MCF 10A (cell line): ENCODE results near the gene TSPYL1. TPM values are rescaled to one million over a fixed set of nuclear protein-coding genes. Genes with fewer than 3 reads are reported as not detected.

Experiments
- BruUV-seq: library from RNA; stranded (reverse); fragments of 400-500 nt; replicated peaks from 2 replicates; lab custom pipeline; 2021; lab: Mats Ljungman, UMichigan
- CTCF ChIA-PET: fragments of 300-600 bp; sonication (Branson Sonifier 250); formaldehyde crosslinking; extraction: SDS; loops from one replicate; lab custom pipeline; 2021; ENCODE audit warnings: antibody characterized with exemption, inconsistent platforms; lab: Yijun Ruan, JAX
- POLR2A ChIA-PET: fragments of 300-600, 350-650 bp; sonication (Branson Sonifier 250); formaldehyde crosslinking; extraction: SDS; loops from one replicate; lab custom pipeline; 2020; ENCODE audit warnings: antibody characterized with exemption, inconsistent platforms; lab: Yijun Ruan, JAX
- DNase-seq: peaks from one replicate; pipeline ENCODE4 v3.0.0-alpha.2; 2018; ENCODE audit not compliant: unreplicated experiment
- H3K27ac Mint-ChIP-seq: one replicate; pipeline ENCODE4 v1.8.0; 2022; ENCODE audit warnings: mild to moderate bottlenecking, low read depth, mixed read lengths; ENCODE audit not compliant: unreplicated experiment
- H3K27me3 Mint-ChIP-seq: one replicate; pipeline ENCODE4 v1.8.0; 2022; ENCODE audit warnings: mixed read lengths; ENCODE audit not compliant: insufficient read depth, unreplicated experiment
- H3K36me3 Mint-ChIP-seq: one replicate; pipeline ENCODE4 v1.8.0; 2022; ENCODE audit warnings: mild to moderate bottlenecking, moderate library complexity, mixed read lengths; ENCODE audit not compliant: insufficient read depth, unreplicated experiment
- H3K4me1 Mint-ChIP-seq: one replicate; pipeline ENCODE4 v1.8.0; 2022; ENCODE audit warnings: mixed read lengths; ENCODE audit not compliant: insufficient read depth, unreplicated experiment
- H3K4me3 Mint-ChIP-seq: one replicate; pipeline ENCODE4 v1.8.0; 2022; ENCODE audit warnings: mild to moderate bottlenecking, moderate library complexity, mixed read lengths; ENCODE audit not compliant: unreplicated experiment
- H3K9me3 Mint-ChIP-seq: one replicate; pipeline ENCODE4 v1.8.0; 2022; ENCODE audit warnings: mixed read lengths; ENCODE audit not compliant: unreplicated experiment
- intact Hi-C: fragments of 100-400 bp; cut with micrococcal nuclease; formaldehyde crosslinking; loops from 2 replicates; pipeline ENCODE4 v1.14.1; 2022
- total RNA-seq: library from RNA; stranded (reverse); gene quantifications from 2 replicates; pipeline ENCODE4 v1.2.3, GENCODE V29; 2022
- TF ChIP-seq, protein P1 (sequence below): fragments of 200-600 bp; IDR thresholded peaks from one replicate; pipeline ENCODE4 v1.8.0; 2022; ENCODE audit warnings: antibody characterized with exemption, mild to moderate bottlenecking; ENCODE audit not compliant: unreplicated experiment

TSPYL1 gene
- total RNA-seq, 1 experiment from 2014 or later: 67.4 TPM

DNA sequence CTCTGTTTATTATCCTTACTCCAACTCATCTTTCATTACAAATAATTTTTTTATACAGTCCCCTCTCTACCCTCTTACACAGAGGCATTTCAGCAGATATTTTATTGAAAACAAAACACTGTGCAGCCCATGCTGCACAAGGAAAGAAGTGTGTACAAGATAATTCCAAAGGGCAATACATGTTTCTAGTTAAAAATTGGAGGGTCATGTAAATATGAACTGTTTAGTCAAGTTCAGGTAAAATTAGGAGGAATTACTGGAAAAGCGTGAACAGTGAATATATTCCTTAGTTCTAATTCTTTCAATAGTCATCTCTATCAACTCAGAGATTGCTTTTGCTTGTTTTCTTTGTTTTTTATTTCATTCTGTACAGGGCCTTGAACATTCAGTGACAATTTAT, 27.9 kb upstream of the TSPYL1 start:
- Mint-ChIP-seq H3K27me3 (no peaks in the 10 kb centered on the region), H3K27ac (no peak overlapping the region), H3K4me1 (no peaks in the 10 kb centered on the region), H3K9me3 (no peaks in the 10 kb centered on the region), H3K4me3 (no peak overlapping the region), H3K36me3 (peaks cover 7% of the 10 kb centered on the region)
- DNase-seq: no peak
- ChIA-PET CTCF (interaction anchor here (1.2 kb wide), 1 partner anchor 20 kb away, joined by 5 read pairs; no protein-coding TSS in a partner anchor), POLR2A (interaction anchor here (0.6 kb wide), 1 partner anchor 129 kb away, joined by 3 read pairs; no protein-coding TSS in a partner anchor)
- BruUV-seq: no TSS peak
- intact Hi-C loops: no loop called here
- TF ChIP-seq, protein P1, sequence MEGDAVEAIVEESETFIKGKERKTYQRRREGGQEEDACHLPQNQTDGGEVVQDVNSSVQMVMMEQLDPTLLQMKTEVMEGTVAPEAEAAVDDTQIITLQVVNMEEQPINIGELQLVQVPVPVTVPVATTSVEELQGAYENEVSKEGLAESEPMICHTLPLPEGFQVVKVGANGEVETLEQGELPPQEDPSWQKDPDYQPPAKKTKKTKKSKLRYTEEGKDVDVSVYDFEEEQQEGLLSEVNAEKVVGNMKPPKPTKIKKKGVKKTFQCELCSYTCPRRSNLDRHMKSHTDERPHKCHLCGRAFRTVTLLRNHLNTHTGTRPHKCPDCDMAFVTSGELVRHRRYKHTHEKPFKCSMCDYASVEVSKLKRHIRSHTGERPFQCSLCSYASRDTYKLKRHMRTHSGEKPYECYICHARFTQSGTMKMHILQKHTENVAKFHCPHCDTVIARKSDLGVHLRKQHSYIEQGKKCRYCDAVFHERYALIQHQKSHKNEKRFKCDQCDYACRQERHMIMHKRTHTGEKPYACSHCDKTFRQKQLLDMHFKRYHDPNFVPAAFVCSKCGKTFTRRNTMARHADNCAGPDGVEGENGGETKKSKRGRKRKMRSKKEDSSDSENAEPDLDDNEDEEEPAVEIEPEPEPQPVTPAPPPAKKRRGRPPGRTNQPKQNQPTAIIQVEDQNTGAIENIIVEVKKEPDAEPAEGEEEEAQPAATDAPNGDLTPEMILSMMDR: no peak

DNA sequence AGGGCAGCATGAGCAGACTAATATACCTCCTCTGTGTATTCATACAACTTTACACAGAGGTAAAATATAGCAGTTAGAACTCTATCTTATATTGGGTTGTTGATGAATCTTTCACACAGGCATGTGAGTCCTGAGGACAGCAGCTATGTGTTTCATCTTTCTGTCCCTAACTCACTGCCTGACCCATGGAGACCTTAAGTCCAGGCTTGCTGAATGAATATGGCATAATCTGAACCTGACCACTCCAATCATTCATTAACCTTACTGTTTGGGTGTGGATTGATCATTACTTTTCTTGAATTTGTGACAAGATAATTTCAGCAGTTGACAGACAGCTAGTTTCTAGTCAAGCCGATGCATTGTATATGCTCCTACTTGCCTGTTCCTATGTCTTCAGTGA, 27.3 kb upstream of the TSPYL1 start:
- intact Hi-C loops: no loop called here
- no TSS peak for BruUV-seq
- Mint-ChIP-seq H3K36me3 (peaks cover 7% of the 10 kb centered on the region), H3K27me3 (no peaks in the 10 kb centered on the region), H3K9me3 (no peaks in the 10 kb centered on the region), H3K4me3 (no peak overlapping the region), H3K4me1 (no peaks in the 10 kb centered on the region), H3K27ac (no peak overlapping the region)
- TF ChIP-seq, protein P1: no peak
- CTCF ChIA-PET: interaction anchor here (1.2 kb wide), 1 partner anchor 19 kb away, joined by 5 read pairs; no protein-coding TSS in a partner anchor
- no peak for DNase-seq
- POLR2A ChIA-PET: no interaction called here

DNA sequence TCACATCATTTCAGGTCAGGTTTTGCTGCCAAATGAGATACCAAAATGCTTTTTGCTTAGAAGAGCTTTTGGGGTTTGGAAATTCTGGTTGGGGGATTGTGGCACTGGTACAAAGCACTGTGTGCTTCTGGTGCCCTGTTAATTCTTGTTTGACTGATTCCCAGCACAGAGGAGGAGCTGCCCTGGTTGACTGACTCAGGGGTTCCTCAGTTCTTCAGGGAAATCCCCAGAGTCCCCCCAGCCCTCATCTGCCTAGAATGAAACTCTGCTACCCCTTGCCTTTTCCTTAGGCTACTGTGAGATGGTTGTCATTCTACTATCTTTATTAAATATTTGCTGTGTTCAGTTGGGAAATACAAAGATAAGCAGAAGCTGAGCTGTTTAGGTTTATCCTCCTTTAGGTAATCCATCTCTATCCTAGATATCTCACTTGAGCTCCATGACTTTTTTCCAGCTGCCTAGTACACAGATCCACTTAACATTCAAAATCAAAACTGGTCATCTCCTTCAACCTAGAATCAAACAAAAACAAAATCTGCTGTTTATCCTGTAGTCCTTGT, 24.9 kb upstream of the TSPYL1 start:
- TF ChIP-seq, protein P1: no peak
- Mint-ChIP-seq H3K9me3 (no peaks in the 10 kb centered on the region), H3K4me3 (no peak overlapping the region), H3K27me3 (no peaks in the 10 kb centered on the region), H3K27ac (no peak overlapping the region), H3K4me1 (no peaks in the 10 kb centered on the region), H3K36me3 (peaks cover 7% of the 10 kb centered on the region)
- POLR2A ChIA-PET: interaction anchor here (1.7 kb wide), 1 partner anchor 59 kb away, joined by 3 read pairs; no protein-coding TSS in a partner anchor
- intact Hi-C loops: no loop called here
- DNase-seq: no peak
- CTCF ChIA-PET: interaction anchor here (0.6 to 2.2 kb wide), 3 partner anchors 12 to 47 kb away, joined by 3 to 9 read pairs (median 4); no protein-coding TSS in a partner anchor
- no TSS peak for BruUV-seq

DNA sequence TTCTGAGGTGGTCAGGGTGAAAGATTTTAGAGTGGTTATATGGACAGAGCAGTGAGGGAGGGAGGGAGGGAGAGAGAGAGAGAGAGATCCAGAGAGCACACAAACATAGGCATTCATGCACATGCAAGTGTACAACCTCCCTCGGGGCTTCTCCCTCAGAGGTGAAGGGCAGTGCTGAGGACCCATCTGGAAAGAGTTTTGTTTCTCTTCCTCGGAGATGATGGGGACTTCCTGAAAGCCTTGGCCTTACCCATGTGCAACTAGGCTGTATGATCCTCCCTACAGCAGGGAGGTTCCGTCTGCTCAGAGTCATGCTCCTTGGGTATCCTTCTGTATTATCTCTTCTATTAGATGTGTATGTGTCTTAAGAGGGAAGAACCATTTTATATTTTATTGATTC, 21.4 kb upstream of the TSPYL1 start:
- H3K36me3 Mint-ChIP-seq: peaks cover 7% of the 10 kb centered on the region
- BruUV-seq: no TSS peak
- H3K27ac Mint-ChIP-seq: no peak overlapping the region
- H3K27me3 Mint-ChIP-seq: no peaks in the 10 kb centered on the region
- intact Hi-C loops: no loop called here
- H3K4me3 Mint-ChIP-seq: no peak overlapping the region
- no peak for DNase-seq
- no peaks in the 10 kb centered on the region for H3K4me1 Mint-ChIP-seq
- ChIA-PET POLR2A (no interaction called here), CTCF (no interaction called here)
- TF ChIP-seq, protein P1: no peak
- no peaks in the 10 kb centered on the region for H3K9me3 Mint-ChIP-seq
